Osteoblast (primary cell): ENCODE results near the gene HID1. TPM values are rescaled to one million over a fixed set of nuclear protein-coding genes. Genes with fewer than 3 reads are reported as not detected.

Experiments
- total RNA-seq: library from RNA; depleted of rRNA; stranded (reverse); fragments of >200 nt; gene quantifications from 2 replicates; pipeline ENCODE4 v1.2.3, GENCODE V29; 2012

The HID1 gene
- total RNA-seq, 1 donor: 0.36 TPM

Other genes starting within 250 kb of the HID1 start
- under 0.01 and 0.36 TPM in 2 replicates for gene RAB37, start 235.5 kb downstream of the HID1 start, total RNA-seq
- 15.9 and 22.1 TPM in 2 replicates for gene NHERF1, start 224.1 kb downstream of the HID1 start, total RNA-seq
- gene NAT9, start 196.4 kb downstream of the HID1 start, total RNA-seq: 33.0 and 35.1 TPM in 2 replicates
- gene GRIN2C, start 112.9 kb downstream of the HID1 start, total RNA-seq: 0.29 and 0.72 TPM in 2 replicates
- gene FDXR, start 99.8 kb downstream of the HID1 start, total RNA-seq: 23.5 and 25.9 TPM in 2 replicates
- gene FADS6, start 79.1 kb downstream of the HID1 start, total RNA-seq: not detected in 2 replicates
- gene USH1G, start 49.5 kb downstream of the HID1 start, total RNA-seq: not detected in 2 replicates
- gene OTOP2, start 48.5 kb downstream of the HID1 start, total RNA-seq: not detected in 2 replicates
- not detected in 2 replicates for gene OTOP3, start 36.9 kb downstream of the HID1 start, total RNA-seq
- gene CDR2L, start 14.9 kb upstream of the HID1 start, total RNA-seq: 15.9 and 16.6 TPM in 2 replicates
- gene MRPL58, start 39.9 kb upstream of the HID1 start, total RNA-seq: 21.2 and 23.5 TPM in 2 replicates
- 240 and 278 TPM in 2 replicates for gene ATP5PD, start 74.2 kb upstream of the HID1 start, total RNA-seq
- gene KCTD2, start 74.5 kb upstream of the HID1 start, total RNA-seq: 19.7 and 20.3 TPM in 2 replicates
- gene SLC16A5, start 115.2 kb upstream of the HID1 start, total RNA-seq: 16.3 and 19.2 TPM in 2 replicates
- 3.2 and 3.3 TPM in 2 replicates for gene ARMC7, start 137.2 kb upstream of the HID1 start, total RNA-seq
- 48.1 and 53.9 TPM in 2 replicates for gene NT5C, start 159.0 kb upstream of the HID1 start, total RNA-seq
- 55.7 and 60.8 TPM in 2 replicates for gene JPT1, start 181.8 kb upstream of the HID1 start, total RNA-seq
- gene SUMO2, start 210.2 kb upstream of the HID1 start, total RNA-seq: 92.6 and 96.4 TPM in 2 replicates
- gene NUP85, start 232.9 kb upstream of the HID1 start, total RNA-seq: 26.4 and 26.5 TPM in 2 replicates